Calu3 (cell line): ENCODE results near the gene SCARB2. TPM values are rescaled to one million over a fixed set of nuclear protein-coding genes. Genes with fewer than 3 reads are reported as not detected.

ENCODE experiments used
- BruUV-seq: library from RNA; stranded (reverse); fragments of 400-500 nt; replicated peaks from 2 replicates; lab custom pipeline; 2021; lab: Mats Ljungman, UMichigan
- CTCF ChIA-PET: fragments of 300-600 bp; sonication (Branson Sonifier 250); formaldehyde crosslinking; loops from one replicate; lab custom pipeline; 2022; ENCODE audit warnings: antibody characterized with exemption; lab: Charles Lee
- DNase-seq: peaks from one replicate; pipeline ENCODE4 v3.0.0; 2022
- H3K27ac Mint-ChIP-seq: one replicate; pipeline ENCODE4 v1.8.0; 2022; ENCODE audit warnings: mixed read lengths; ENCODE audit not compliant: unreplicated experiment
- H3K27me3 Mint-ChIP-seq: one replicate; pipeline ENCODE4 v1.8.0; 2022; ENCODE audit warnings: mixed read lengths; ENCODE audit not compliant: unreplicated experiment
- H3K36me3 Mint-ChIP-seq: one replicate; pipeline ENCODE4 v1.8.0; 2022; ENCODE audit warnings: mild to moderate bottlenecking, moderate library complexity, mixed read lengths; ENCODE audit not compliant: insufficient read depth, unreplicated experiment
- H3K4me1 Mint-ChIP-seq: one replicate; pipeline ENCODE4 v1.8.0; 2022; ENCODE audit warnings: mild to moderate bottlenecking, low read depth, mixed read lengths; ENCODE audit not compliant: unreplicated experiment
- H3K4me3 Mint-ChIP-seq: one replicate; pipeline ENCODE4 v1.8.0; 2022; ENCODE audit warnings: mild to moderate bottlenecking, low read depth, moderate library complexity, mixed read lengths; ENCODE audit not compliant: unreplicated experiment
- H3K9me3 Mint-ChIP-seq: one replicate; pipeline ENCODE4 v1.8.0; 2022; ENCODE audit warnings: low read depth, mixed read lengths; ENCODE audit not compliant: unreplicated experiment
- CTCF ChIP-seq: fragments of 200-600 bp; IDR thresholded peaks from one replicate; pipeline ENCODE4 v1.8.0; 2022; ENCODE audit warnings: antibody characterized with exemption; ENCODE audit not compliant: unreplicated experiment
- intact Hi-C: fragments of 100-400 bp; cut with micrococcal nuclease; formaldehyde crosslinking; loops from one replicate; pipeline ENCODE4 v1.10.0; 2022; ENCODE audit not compliant: unreplicated experiment
- total RNA-seq: library from RNA; stranded (reverse); gene quantifications from 2 replicates; pipeline ENCODE4 v1.2.3, GENCODE V29; 2022

The SCARB2 gene
- total RNA-seq, 1 experiment from 2014 or later = 87.3 TPM

DNA sequence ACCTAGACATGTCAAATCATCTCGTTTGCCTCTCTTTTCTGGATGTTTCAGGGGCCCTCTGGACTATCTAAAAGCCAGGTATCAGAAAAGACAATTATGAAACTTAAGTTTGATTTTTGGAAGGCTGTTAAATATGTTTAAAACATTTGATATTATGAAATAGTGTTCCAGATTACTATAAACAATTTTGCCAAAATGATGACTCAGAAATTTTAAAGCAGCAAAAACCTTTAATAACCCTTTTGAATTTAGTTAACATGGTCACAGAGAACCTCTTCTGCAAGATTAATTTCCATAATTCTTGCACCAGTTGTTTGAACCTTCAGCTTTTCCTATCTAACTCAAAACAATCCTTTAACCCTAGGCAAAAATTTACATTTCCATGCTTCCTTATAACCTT is 19.1 kb upstream of the SCARB2 start:
- CTCF ChIA-PET = no interaction called here
- H3K4me3 Mint-ChIP-seq = no peak overlapping the region
- intact Hi-C loops = no loop called here
- no peak overlapping the region for H3K27ac Mint-ChIP-seq
- H3K27me3 Mint-ChIP-seq = no peaks in the 10 kb centered on the region
- no peak for TF ChIP-seq CTCF
- no TSS peak for BruUV-seq
- H3K9me3 Mint-ChIP-seq = peaks cover 6% of the 10 kb centered on the region
- H3K4me1 Mint-ChIP-seq = peaks cover 29% of the 10 kb centered on the region
- H3K36me3 Mint-ChIP-seq = peaks cover 10% of the 10 kb centered on the region
- DNase-seq = no peak

GRCh38 chr4:76226418-76226817 is 12.8 kb upstream of the SCARB2 start:
- Mint-ChIP-seq H3K4me1 (peaks cover 15% of the 10 kb centered on the region), H3K4me3 (no peak overlapping the region), H3K27me3 (no peaks in the 10 kb centered on the region), H3K27ac (no peak overlapping the region), H3K9me3 (peaks cover 2% of the 10 kb centered on the region), H3K36me3 (no peaks in the 10 kb centered on the region)
- no peak for TF ChIP-seq CTCF
- no TSS peak for BruUV-seq
- intact Hi-C loops = no loop called here
- DNase-seq = no peak
- CTCF ChIA-PET = no interaction called here

DNA sequence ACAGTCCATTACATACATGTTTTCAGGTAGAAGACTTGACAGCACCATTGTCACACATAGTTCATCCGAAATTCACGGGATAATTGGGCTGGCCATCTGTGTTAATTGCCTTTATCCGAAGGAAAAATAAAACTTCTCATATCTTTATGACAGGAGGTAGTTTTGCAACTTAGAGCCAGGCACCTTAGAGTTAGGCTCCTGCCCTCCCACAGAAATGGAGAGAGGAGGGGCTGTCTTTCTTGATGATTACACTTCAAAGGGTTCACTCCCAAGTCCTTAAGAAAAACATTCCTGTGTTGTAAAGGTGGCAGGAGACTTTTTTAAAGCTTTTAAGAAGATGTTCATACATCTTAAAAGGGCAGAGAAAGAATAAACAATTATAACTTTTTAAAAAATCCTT is 10.5 kb upstream of the SCARB2 start:
- no peak for TF ChIP-seq CTCF
- peaks cover 4% of the 10 kb centered on the region for H3K36me3 Mint-ChIP-seq
- H3K27ac Mint-ChIP-seq = no peak overlapping the region
- H3K27me3 Mint-ChIP-seq = no peaks in the 10 kb centered on the region
- no peak overlapping the region for H3K4me3 Mint-ChIP-seq
- no peak for DNase-seq
- CTCF ChIA-PET = no interaction called here
- H3K4me1 Mint-ChIP-seq = peaks cover 16% of the 10 kb centered on the region
- intact Hi-C loops = no loop called here
- peaks cover 2% of the 10 kb centered on the region for H3K9me3 Mint-ChIP-seq
- BruUV-seq = no TSS peak

DNA sequence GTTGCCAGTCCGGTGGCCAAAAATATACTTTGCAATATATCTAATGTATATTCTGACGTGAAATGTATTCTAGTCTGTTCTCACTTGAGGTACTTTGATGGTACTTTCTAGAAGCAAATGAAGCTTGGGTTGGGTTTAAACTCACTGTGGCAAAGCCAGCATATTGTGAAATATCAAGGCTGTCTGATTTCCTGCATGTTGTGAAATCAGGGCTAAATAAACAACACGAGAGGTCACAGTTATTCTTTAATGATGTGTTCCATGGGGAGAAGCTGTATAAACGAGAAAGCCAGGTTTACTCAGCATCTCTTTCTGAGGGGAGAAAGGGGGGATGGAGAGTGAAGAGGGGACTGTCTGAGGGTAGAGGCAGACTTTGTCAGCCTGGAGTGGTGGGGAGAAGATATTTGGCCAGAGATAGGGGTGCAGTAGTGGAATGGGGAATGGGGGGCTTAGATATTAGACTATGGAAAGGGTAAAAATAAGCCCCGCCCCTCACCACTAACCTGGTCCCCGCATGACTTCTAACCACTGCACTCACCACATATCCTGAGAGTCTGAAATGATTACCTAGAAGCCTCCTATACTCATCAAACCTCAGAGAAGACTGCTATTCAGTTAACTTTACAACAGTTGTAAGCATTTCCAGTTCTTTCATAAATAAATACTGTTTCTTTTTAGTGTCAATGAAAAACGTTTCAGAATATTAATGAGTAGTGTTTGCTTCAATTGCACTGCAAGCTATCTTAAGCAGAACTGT is 5.9 kb upstream of the SCARB2 start:
- Mint-ChIP-seq H3K27ac (peak overlapping the region; percentile 33), H3K36me3 (peaks cover 5% of the 10 kb centered on the region), H3K27me3 (no peaks in the 10 kb centered on the region), H3K9me3 (no peaks in the 10 kb centered on the region), H3K4me3 (no peak overlapping the region), H3K4me1 (peaks cover 51% of the 10 kb centered on the region)
- intact Hi-C loops = no loop called here
- BruUV-seq = no TSS peak
- CTCF ChIA-PET = interaction anchor here (0.6 kb wide), 1 partner anchor 128 kb away, joined by 3 read pairs; no protein-coding TSS in a partner anchor
- DNase-seq = no peak
- TF ChIP-seq CTCF = no peak
